ENCODE results near the gene ST8SIA6. TPM values are rescaled to one million over a fixed set of nuclear protein-coding genes. Genes with fewer than 3 reads are reported as not detected.

Gene ST8SIA6
- total RNA-seq, 1 donor from 2014 or later = 0.27 TPM

GRCh38 chr10:17387861-17388503, 66.4 kb downstream of the ST8SIA6 start:
- intact Hi-C loops (cut with micrococcal nuclease) = no loop called here

DNA sequence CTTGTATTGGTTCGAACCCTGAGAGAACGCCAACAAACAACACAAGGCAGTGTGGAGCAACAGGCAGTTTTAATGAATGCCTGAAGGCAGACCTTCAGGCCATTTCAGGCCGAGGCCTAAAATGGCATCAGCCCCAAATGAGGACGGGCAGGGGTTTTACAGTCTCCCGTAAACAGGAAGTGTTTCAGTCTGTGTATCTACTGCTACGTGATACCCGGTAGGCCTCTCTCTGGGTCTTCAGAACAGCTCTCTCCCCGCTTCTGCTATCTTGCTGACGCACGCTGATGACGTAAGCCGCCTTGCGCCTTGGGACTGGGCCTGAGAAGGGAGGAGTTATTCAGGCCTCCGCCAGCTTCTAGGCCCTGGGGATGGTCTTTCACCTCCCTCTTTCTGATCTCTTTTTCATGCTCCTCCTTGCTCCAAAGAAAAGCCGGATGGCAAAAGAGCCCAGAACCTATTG, 67.7 kb downstream of the ST8SIA6 start:
- intact Hi-C loops (cut with micrococcal nuclease) = no loop called here

DNA sequence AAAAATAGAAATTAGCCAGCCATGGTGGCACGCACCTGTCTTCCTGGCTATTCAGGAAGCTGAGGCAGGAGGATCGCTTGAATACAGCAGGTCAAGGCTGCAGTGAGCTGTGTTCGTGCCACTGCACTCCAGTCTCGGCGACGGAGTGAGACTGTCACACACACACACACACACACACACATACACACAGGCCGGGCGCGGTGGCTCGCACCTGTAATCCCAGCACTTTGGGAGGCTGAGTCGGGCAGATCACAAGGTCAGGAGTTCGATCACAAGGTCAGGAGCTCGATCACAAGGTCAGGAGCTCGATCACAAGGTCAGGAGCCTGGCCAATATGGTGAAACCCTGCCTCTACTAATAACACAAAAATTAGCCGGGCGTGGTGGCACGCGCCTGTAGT, 68.4 kb downstream of the ST8SIA6 start:
- intact Hi-C loops (cut with micrococcal nuclease) = no loop called here

- intact Hi-C loops (cut with micrococcal nuclease) = no loop called here
These were observed 69.3 kb downstream of the ST8SIA6 start for GRCh38 chr10:17385066-17385465.

DNA sequence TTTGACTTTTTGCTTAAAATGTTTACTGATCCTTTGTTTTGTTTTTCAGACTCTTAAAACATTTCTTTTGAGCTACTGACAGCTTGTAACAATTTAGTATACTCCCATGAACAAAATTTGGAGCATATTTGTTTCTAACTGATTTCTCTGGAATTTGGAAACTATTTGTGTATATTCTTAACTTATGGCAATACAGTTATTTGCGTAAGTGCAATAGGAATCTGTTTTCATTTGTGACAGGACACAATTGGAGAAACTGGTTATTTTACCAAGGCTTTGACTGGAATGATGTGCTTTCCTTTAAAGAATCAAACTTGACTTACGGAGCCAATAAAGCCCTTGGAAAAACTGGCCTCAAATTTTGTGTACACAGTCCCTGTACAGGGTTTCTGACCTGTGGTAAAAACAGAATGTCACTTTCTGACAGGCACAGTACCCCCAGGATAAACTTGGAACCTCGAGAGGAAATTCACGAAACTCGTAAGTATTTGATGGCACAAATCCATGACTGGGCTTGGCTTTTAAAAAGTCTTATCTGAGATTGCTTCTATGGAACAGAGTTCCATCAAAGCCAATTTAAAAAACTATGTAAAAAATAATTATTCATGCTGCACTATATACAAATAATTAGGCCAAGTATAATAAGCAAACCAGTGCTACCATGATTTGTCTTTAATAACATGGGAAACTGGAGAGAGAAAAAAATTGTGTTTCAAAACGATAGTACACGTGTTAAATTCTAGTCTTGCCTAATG, 70.4 kb downstream of the ST8SIA6 start:
- intact Hi-C loops (cut with micrococcal nuclease) = no loop called here

DNA sequence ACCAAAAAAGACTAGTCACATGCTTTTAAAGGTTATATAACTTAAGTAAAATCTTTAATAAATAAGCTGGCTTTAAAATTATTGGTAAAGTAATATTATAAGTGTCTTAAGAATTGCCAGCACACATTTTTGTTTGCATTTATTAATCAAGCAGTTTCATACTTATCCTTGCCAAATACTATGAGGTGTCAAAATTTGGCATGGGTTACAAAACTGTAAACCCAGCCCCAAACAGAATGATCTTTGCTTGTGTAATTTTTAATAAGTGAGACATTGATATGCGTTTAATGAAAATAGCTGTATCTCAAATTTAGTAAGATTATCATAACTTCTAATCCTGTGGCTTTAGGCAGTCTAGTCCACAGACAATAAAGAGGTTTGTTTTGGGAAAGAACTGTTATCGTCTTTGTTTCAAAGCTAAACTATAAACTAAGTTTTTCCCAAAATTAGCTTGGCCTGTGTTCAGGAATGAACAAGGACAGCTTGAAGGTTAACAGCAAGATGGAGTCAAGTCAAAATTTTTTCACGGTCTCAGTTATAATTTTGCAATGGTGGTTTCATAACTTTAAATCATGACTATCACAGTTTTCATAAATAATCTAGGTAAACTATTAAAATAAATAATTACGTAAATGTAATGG, 72.8 kb downstream of the ST8SIA6 start:
- intact Hi-C loops (cut with micrococcal nuclease) = no loop called here

- intact Hi-C loops (cut with micrococcal nuclease) = no loop called here
These were observed 73.5 kb downstream of the ST8SIA6 start for GRCh38 chr10:17380888-17381287.

DNA sequence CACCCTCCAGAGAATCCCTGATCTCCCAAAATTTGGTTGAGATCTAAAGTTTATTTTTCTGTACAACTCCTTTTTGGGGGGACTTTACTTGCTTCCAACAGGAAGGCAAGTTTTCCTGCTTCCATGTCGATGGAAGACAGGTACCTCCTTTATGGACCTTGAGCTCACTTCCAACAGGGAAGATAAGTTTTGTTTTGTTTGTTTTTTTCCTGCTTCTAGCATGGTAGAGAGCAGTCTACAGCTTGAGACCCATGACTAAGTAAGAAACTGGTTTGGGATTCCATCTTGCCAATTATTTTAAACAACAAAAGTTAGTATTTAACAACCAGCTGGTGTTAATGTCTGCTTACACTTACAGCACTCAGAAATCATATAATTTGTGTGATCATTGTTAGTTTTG, 74.4 kb downstream of the ST8SIA6 start:
- intact Hi-C loops (cut with micrococcal nuclease) = no loop called here

DNA sequence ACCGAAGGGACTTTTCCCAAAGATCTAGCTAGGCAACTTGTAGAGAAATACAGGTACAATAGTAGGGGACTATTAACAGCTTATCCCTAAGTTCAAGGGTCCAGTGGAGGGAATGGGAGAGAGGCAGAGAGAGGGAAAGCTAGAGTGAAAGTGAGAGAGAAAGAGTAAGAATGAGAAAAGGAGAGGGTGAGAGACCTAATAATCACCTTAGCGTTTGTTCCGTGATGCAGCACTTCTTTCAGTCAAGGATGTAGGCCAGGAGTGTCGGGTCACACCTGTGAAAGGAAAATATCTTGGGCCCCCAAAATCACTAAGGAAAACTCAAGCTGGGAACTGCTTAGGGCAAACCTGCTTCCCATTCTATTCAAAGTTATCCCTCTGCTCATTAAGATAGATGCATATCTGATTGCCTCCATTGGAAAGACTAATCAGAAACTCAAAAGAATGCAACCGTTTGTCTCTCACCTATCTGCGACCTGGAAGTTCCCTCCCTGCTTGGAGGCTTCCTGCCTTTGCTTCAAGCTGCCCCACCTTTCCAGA, 75.2 kb downstream of the ST8SIA6 start:
- intact Hi-C loops (cut with micrococcal nuclease) = loop anchor here (5.0 kb wide), 1 partner anchor 552 kb away; no protein-coding TSS in a partner anchor

DNA sequence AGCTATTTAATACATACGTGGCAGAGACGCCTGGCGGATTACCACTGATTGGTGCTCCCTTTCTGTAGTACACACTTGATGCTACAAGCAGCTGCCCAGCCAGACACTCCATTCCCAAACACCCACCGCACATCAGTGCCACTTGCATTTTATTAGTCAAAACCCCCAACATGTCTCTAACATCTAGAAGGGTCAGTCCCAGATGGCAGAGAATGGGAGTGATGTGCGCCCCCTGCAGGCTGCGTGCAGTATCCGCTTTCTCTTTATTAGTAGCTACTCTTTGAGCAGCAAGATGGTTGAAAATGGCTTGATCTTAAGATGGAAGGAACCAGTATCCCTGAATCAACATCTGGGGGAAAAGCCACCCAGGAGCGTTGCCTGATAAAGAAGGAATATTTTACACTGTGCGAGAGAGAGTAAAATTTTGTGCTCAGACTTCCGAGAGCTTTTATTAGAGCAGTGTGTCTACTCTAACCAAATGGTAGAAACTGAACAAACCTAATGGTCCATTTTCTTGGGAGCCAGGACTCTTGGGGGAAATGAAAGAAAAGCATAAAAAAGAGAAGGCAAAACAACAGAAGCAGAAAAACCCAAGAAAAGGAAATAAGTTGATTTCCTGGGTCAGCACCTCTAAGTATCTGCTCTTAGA, 78.3 kb downstream of the ST8SIA6 start:
- intact Hi-C loops (cut with micrococcal nuclease) = loop anchor here (5.0 kb wide), 1 partner anchor 549 kb away; no protein-coding TSS in a partner anchor

GRCh38 chr10:17368708-17369272, 85.6 kb downstream of the ST8SIA6 start:
- intact Hi-C loops (cut with micrococcal nuclease) = no loop called here

DNA sequence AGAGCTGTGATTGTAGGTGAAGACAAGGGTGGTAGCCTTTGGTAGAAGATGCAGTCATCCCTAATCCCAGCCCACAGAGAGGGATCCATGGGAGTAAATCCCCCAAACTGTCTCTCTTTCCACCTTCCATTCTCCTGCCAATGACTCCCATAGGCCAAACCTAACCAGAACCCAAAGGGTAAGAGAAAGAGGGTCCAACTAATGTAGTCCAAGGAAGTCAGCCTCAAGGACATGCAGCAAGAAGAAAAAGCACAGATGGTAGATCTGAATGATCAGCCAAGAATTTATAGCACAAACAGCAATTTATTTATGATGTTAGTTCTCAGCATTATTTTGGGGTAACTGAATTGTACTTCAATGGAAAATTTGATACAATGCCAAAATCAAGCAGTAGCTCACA, 87.7 kb downstream of the ST8SIA6 start:
- intact Hi-C loops (cut with micrococcal nuclease) = no loop called here

DNA sequence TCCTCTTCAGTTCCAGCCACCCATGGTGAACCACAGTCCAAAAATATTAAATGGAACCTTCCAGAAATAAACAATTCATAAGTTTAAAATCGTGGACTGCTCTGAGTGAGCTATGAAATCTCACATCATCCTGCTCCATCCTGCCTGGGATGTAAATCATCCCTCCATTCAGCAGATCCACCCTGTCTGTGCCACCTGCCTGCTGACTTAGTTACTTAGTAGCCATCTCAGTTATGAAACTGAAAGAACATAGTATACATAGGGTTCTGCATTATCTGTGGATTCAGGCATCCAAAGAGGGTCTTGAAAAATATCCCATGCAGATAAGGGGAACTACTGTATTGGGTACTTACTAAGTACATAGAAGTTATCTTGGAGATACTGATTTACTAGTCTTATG, 89.0 kb downstream of the ST8SIA6 start:
- intact Hi-C loops (cut with micrococcal nuclease) = no loop called here

DNA sequence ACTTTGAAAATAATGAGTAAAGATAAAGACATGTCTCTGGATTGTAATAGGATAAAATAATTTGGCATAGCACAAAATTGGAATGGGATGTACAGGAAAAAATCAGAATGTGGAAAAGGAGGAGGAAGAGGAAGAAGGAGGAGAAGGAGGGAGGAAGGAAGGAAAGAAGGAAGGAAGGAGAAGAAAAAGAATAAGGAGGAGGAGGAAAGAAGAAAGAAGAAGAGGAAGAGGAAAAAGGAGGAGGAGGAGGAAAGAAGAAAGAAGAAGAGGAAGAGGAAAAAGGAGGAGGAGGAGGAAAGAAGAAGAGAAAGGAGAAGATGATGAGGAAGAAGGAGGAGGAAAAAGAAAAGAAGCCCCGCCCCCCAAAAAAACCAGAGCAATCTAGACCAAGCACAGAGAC, 95.9 kb downstream of the ST8SIA6 start:
- intact Hi-C loops (cut with micrococcal nuclease) = no loop called here

DNA sequence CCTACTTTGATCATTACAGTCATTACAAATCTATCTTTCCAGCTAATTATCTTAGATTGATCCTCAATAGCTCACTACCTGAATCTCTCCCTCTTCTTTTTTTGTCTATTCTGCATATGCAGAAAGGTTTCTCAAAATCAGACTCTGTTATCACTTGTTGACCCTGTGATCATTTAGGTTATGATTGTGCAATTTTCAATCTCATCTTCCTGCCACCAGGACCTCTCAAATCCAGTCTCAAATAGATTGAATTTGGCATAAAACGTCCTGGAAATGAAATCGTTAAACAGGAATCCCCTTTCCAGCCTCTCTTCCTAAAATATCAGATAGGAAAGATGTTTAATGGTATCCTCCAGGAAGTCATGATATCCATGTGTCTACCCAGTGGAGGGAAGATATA, 96.6 kb downstream of the ST8SIA6 start:
- intact Hi-C loops (cut with micrococcal nuclease) = no loop called here

DNA sequence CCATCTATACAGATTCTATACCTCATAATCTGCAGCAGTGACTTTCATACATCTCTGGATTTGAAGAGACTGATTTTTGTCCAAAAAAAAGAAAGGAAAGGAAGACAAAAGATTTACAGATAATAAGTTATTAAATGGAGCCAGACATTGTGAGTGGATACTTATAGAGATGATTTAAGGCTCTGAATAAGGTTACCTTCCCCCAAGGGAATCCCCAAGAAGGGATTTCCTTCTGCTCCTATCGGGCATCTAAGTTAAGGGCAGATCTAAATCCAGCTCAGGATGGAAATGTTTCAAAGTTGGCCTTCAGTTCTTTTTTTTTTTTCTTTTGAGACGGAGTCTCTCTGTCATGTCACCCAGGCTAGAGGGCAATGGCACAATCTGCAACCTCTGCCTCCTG, 97.6 kb downstream of the ST8SIA6 start:
- intact Hi-C loops (cut with micrococcal nuclease) = no loop called here

GRCh38 chr10:17354781-17355180, 99.6 kb downstream of the ST8SIA6 start:
- intact Hi-C loops (cut with micrococcal nuclease) = no loop called here

DNA sequence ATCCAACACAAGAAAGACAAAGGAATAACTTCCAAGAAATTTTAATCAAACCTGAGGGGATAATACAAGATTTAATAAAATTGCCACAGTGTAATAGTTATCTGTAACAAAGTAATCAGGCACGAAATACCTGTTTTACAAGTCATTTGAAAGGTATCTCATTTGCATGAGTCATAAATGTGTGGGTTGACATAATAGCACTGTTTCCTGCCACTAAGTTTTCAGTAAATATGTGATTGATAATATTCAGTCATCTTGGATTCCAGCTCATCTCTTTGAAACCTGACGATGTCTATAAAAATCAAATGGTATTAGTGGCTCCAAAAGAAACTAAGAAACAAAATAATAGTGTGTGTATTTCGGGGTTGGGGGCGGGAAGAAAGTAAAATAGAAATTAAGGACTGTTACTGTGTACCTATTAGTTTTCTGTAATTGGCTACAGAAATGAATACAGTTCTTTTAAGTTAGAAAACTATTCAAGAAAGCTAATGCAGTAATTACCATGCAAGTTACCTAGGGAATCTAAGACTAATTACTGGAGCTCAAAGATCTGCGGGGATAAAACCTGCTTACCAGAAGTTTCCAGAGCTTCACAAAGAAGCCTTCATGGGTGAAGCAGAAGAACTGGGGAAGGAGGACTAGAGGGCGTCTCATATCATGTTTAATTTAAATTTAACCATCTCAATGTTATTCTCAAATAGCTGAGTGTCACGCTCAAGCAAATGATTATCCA, 100.7 kb downstream of the ST8SIA6 start:
- intact Hi-C loops (cut with micrococcal nuclease) = no loop called here

GRCh38 chr10:17352583-17352982, 101.8 kb downstream of the ST8SIA6 start:
- intact Hi-C loops (cut with micrococcal nuclease) = no loop called here

- intact Hi-C loops (cut with micrococcal nuclease) = no loop called here
These were observed 102.9 kb downstream of the ST8SIA6 start for GRCh38 chr10:17351506-17351905.

- intact Hi-C loops (cut with micrococcal nuclease) = no loop called here
These were observed 104.7 kb downstream of the ST8SIA6 start for GRCh38 chr10:17349717-17350116.

Measured in T-helper 2 cell treated with Interferon-gamma antibody and Interleukin-4, amounts not matched to agents 100 ng/mL and 5 ng/mL, for 36 hours (primary cell).